Inflammatory macrophage treated with lipopolysaccharide for 1 hour (primary cell): ENCODE results near the gene CCND1.

Experiments used
- DNase-seq, 2 donors: peaks; one replicate each; pipeline ENCODE4 v3.0.0-alpha.2; 2020 to 2022

The CCND1 gene

DNA sequence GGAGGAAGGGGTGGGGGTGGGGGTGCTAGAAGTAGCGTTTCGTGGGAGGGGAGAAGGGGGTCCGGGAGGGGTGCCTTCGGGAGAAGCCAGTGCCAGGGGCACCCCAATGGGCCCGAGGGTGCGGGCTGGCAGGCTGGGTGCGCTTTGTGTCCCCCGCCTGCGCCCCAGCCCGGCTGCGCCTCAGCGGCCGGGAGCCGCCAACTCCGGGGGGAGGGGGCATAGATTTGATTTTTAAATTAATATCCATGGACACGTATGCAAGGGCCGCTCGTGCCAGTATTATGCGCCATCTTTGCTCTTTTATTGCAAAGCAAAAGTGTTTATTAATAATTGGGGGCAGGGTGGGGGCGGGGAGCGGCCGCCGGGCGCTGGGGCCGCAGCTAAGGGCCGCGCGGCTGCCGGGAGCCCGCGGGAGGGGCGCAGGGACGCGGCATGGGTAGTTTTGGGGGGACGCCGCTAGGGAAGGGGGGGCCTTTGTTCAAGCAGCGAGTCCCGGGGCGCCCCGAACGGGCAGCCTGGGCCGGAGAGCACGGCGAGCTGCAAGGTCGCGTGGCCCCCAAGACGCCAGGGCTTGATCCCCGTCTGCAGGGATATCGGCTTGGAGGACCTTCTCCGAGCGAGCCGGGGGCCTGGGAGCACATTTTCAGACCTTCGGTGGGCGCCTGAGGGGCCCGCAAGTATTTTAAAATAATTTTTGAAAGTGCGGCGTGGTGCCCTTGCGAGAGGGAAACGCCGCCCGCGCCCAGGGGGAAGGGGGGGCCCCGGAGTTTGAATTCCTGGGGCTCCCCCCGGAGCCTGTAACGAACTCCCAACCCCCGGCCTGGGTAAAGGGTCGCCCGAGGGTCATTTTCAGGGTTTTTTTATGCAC lies 959 bp downstream of the CCND1 start:
- no peak for DNase-seq

- no peak for DNase-seq
Observed at GRCh38 chr11:69642549-69642912, 1.6 kb downstream of the CCND1 start.

DNA sequence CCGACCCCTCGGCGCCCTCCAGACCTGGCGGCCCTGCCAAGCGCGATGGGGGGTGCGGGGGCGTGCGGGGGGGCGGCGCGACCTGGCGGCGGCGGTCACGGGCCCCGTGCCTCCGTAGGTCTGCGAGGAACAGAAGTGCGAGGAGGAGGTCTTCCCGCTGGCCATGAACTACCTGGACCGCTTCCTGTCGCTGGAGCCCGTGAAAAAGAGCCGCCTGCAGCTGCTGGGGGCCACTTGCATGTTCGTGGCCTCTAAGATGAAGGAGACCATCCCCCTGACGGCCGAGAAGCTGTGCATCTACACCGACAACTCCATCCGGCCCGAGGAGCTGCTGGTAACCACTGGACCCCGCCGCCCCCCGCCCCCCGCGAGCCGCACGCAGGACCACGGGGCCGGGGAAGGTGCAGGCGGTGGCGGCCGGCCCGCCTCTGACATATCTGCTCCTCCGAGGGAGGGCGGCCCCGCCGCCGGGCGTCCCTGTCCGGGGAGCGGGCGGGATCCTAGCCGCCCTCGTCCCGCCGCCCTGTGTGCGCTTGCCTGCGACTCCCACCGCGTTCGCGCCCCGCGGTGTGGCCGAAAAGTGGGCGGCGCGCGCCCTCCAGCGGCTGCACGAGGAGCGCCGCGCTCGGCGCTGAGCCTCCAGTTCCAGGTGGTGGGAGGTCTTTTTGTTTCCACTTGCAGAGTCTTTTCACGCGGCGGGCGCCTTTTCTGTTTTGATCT lies 2.1 kb downstream of the CCND1 start:
- peak; percentile 53 to 73 for DNase-seq

GRCh38 chr11:69643646-69644045 lies 2.7 kb downstream of the CCND1 start:
- no peak for DNase-seq

DNA sequence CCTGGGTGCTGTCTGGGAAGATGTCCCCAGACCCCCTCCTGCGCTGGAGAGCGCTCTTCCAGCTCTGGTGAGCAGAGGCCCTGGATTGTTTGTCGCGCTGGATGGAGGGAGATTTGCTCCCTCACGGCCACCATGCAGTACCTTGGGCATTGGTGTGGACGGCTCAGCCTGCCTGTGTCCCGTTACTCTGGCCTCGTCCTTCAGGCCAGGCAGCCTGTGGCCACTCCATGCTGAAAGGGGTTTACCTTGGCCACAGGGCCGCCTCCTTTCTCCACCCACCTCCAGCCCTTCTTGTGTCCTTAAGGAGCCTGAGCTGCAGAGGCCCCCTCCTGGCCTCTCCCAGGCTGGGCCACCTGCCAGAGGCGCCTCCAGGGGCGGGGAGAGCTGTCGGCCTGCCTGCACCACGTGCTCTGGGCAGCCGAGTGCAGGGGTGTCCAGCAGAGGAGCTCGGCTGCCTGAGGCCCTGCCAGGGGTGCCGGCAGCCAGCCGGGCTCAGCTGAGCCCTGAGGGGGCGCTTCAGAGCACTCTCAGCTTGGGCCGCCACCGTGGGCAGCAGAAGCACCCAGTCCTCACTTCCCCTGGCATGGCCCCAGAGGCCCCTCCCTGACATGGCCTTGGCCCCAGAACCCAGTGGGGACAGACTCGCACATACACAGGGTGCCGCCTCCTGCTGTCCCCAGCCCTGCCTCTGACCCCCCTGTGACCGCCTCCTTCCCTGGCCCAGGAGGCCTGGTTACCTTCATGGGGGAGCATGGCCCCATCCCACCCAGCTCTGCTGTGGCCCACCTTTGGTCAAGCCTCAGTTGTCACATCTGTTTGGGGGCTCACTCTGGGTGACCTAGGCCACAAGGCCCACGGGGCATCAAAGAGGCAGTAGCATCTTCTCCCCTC lies 3.4 kb downstream of the CCND1 start:
- DNase-seq, result no peak

DNA sequence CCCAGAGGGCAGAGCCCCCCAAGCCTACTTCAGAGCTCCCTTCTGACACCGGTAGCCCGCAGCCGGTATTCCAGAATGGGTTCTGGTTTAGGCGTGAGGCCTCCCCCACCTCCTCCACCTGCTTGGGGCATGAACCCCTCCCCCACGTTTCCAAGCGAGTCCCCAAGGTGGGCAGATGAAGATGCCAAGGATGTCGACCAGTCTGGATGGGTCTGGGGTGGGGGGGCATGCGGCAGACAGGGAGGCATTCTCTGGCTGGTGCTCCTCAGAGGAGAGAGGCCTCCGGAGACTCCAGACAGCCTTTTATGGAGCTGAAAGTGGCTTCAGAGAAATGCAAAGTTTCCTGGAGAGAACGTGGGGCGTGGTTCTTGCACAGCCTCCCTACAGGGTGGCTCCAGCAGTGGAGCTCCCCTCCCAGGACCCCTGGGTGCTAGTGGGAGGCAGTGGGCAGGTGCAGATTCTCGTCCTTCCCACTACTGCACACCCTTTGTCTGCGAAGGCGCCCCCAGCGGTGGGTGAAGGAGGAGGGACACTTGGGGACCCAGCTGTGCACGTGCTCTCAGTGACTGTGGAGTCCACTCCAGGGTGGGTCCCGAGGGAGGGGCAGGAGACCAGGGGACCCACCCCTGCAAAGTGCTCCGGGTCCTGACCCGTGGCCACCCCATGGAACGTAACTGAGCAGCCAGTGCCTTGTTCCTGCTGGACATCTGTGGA lies 4.2 kb downstream of the CCND1 start:
- no peak for DNase-seq

DNA sequence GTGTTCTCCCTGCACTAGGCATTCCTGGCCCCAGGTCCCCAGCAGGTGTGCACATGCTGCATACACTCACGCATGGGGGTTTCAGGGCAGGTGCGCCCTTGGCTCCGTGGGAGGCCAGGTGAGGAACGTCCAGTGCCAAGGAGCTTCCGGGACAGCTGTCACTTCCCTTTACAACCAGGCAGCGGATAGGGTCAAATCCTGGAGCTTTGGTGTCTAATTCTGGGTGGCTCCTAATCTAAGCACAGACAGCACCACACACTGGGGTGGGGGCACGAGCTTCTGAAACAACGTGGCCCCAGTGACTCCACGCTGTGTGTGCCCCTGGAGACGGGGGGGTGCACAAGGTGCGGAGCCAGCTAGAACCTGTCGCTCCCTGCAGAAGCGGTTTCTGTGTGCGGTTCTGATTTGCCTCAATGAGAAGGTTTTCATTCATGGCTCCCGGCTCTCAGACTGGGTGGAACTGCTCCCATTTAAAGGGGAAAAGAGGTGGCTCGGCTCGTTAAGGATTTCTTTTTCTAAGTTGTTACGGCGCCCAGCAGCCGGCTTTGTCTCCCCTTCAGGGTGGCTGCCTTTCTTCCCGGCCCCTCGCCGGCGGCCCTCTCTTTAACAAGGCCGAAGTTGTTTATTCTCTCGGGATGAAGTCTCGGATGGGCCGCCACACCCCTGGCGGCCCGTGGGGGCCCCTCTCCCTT lies 5.0 kb downstream of the CCND1 start:
- no peak for DNase-seq

DNA sequence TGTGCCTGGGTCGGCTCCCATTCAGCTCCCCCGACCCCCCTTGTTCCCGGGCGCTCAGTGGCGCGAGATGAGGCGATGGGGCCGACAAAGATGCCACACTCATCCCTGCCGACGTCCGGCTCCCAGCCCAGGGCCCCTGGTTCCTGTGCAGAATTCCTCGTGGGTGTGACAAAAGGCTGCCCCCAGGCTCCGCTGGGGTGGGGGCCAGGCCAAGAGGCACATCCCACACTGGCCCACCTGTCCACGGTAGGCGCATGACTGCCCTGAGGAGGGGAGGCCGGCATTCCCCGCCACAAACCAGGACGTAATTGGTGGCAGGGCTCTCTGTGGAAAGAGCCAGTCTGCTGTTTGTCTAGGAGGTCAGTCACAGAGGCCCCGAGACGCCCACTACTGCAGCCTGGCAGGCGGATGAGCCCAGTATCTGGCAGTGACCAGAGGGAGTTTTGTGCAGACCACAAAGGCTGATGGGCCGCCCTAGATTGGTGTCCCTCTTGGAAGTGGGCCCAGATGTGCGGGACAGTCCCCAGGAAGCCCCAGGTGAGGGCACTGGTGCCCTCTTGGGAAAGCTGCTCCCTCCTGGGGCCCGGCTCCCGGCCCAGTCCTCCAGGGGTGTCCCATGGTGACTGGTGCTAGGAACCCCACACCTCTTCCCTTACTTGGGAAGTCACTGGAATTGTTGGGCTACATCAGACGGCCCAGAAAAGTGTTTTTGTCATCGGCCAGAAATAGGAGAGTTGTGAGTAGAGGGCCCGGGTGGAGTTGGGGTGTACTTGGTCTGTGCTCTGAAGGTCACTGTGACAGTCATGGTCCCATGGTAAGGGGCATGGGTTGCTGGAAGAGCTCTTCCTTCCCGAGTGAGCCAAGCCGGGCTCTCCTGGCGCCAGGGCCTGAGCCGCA lies 5.8 kb downstream of the CCND1 start:
- DNase-seq, result no peak

DNA sequence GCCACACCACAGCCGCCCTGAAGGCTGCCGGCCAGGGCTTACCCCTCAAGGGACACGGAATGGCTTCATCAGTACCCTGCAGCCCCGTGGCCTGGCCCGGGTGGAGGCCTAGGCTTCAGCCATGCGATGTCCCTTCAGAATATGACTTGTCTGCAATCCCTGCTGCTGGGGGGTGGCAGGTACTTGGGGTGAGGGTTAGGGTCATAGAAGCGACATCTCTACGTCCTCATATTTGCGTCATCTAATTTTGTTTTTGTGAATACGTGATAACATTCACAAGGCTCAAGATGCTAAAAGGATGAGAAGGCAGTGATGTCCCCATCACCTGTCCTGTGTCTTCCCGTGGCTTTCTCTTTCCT lies 6.4 kb downstream of the CCND1 start:
- DNase-seq, result no peak

GRCh38 chr11:69647761-69648497 lies 7.0 kb downstream of the CCND1 start:
- DNase-seq, result no peak

GRCh38 chr11:69648679-69649575 lies 8.0 kb downstream of the CCND1 start:
- no peak for DNase-seq

DNA sequence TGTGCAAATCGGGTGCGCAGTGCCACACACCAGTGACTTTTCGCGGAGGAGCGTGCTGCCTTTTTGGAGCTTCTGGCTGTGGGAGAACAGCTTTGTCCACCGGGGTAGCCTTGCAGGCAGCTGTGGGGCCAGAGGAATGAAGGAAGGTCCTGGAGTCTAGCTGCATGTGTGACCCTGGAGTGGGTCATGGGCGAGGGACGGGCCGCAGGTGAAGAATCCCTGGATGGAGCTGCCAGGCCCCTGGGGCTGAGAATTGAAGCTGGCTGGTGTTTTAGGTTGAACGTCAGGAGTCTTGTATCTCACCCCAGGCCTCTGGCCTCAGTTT lies 8.6 kb downstream of the CCND1 start:
- no peak for DNase-seq

GRCh38 chr11:69650081-69650831 lies 9.3 kb downstream of the CCND1 start:
- DNase-seq, result no peak

- DNase-seq, result no peak
Observed at GRCh38 chr11:69650832-69651344, 9.9 kb downstream of the CCND1 start.

DNA sequence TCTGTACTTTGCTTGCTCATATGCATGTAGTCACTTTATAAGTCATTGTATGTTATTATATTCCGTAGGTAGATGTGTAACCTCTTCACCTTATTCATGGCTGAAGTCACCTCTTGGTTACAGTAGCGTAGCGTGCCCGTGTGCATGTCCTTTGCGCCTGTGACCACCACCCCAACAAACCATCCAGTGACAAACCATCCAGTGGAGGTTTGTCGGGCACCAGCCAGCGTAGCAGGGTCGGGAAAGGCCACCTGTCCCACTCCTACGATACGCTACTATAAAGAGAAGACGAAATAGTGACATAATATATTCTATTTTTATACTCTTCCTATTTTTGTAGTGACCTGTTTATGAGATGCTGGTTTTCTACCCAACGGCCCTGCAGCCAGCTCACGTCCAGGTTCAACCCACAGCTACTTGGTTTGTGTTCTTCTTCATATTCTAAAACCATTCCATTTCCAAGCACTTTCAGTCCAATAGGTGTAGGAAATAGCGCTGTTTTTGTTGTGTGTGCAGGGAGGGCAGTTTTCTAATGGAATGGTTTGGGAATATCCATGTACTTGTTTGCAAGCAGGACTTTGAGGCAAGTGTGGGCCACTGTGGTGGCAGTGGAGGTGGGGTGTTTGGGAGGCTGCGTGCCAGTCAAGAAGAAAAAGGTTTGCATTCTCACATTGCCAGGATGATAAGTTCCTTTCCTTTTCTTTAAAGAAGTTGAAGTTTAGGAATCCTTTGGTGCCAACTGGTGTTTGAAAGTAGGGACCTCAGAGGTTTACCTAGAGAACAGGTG lies 11.1 kb downstream of the CCND1 start:
- DNase-seq, result no peak

DNA sequence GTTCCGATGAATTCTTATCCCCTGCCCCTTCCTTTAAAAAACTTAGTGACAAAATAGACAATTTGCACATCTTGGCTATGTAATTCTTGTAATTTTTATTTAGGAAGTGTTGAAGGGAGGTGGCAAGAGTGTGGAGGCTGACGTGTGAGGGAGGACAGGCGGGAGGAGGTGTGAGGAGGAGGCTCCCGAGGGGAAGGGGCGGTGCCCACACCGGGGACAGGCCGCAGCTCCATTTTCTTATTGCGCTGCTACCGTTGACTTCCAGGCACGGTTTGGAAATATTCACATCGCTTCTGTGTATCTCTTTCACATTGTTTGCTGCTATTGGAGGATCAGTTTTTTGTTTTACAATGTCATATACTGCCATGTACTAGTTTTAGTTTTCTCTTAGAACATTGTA lies 12.0 kb downstream of the CCND1 start:
- no peak for DNase-seq

GRCh38 chr11:69653406-69653960 lies 12.5 kb downstream of the CCND1 start:
- DNase-seq, result no peak
